H9 (cell line): Measurements from ENCODE around the gene ATG2B. TPM values are rescaled to one million over a fixed set of nuclear protein-coding genes. Genes with fewer than 3 reads are reported as not detected.

Experiments used
- DNase-seq: peaks from one replicate; pipeline ENCODE4 v3.0.0-alpha.2; 2017
- H2AFZ ChIP-seq: one replicate; pipeline ENCODE4 v1.6.1; 2013; ENCODE audit warnings: mild to moderate bottlenecking, low read length, control low read depth, moderate library complexity
- H2AK5ac ChIP-seq: 2 replicates; pipeline ENCODE4 v1.6.1; 2013; ENCODE audit warnings: low read length, control low read depth, mixed read lengths; ENCODE audit not compliant: insufficient read length
- H2BK120ac ChIP-seq: one replicate; pipeline ENCODE4 v1.6.1; 2013; ENCODE audit warnings: low read depth, mild to moderate bottlenecking, low read length, control low read depth, inconsistent platforms; ENCODE audit not compliant: poor library complexity, severe bottlenecking
- H2BK12ac ChIP-seq: 2 replicates; pipeline ENCODE4 v1.6.1; 2013; ENCODE audit warnings: low read length, control low read depth, mixed read lengths, low read depth; ENCODE audit not compliant: insufficient read length
- H2BK15ac ChIP-seq: 2 replicates; pipeline ENCODE4 v1.6.1; 2013; ENCODE audit warnings: low read depth, low read length, control low read depth
- H2BK20ac ChIP-seq: one replicate; pipeline ENCODE4 v1.6.1; 2013; ENCODE audit warnings: low read depth, mild to moderate bottlenecking, low read length, control low read depth, inconsistent platforms; ENCODE audit not compliant: poor library complexity, severe bottlenecking
- H2BK5ac ChIP-seq: 2 replicates; pipeline ENCODE4 v1.6.1; 2013; ENCODE audit warnings: low read length, control low read depth, mixed read lengths; ENCODE audit not compliant: insufficient read length
- H3K14ac ChIP-seq: 2 replicates; pipeline ENCODE4 v1.6.1; 2013; ENCODE audit warnings: low read length, control low read depth; ENCODE audit not compliant: insufficient read depth
- H3K18ac ChIP-seq: 2 replicates; pipeline ENCODE4 v1.6.1; 2013; ENCODE audit warnings: low read depth, mild to moderate bottlenecking, mixed read lengths, low read length, control low read depth; ENCODE audit not compliant: insufficient read length
- H3K23ac ChIP-seq: 2 replicates; pipeline ENCODE4 v1.6.1; 2013; ENCODE audit warnings: low read length, control low read depth, mixed read lengths, low read depth; ENCODE audit not compliant: insufficient read length
- H3K23me2 ChIP-seq: 2 replicates; pipeline ENCODE4 v1.6.1; 2013; ENCODE audit warnings: low read depth, mild to moderate bottlenecking, mixed read lengths, low read length, control low read depth; ENCODE audit not compliant: insufficient read length, poor library complexity, severe bottlenecking
- H3K27ac ChIP-seq: 2 replicates; pipeline ENCODE4 v1.5.1; 2013; ENCODE audit warnings: low read length, control low read depth, mixed read lengths, low read depth; ENCODE audit not compliant: insufficient read length
- H3K27me3 ChIP-seq: 2 replicates; pipeline ENCODE4 v1.6.1; 2013; ENCODE audit warnings: low read length, control low read depth, inconsistent platforms; ENCODE audit not compliant: insufficient read depth
- H3K4ac ChIP-seq: 2 replicates; pipeline ENCODE4 v1.6.1; 2013; ENCODE audit warnings: low read depth, mild to moderate bottlenecking, control low read depth, inconsistent platforms, low read length, moderate library complexity
- H3K4me1 ChIP-seq: 2 replicates; pipeline ENCODE4 v1.6.1; 2013; ENCODE audit warnings: low read length, control low read depth, inconsistent platforms; ENCODE audit not compliant: insufficient read depth
- H3K4me2 ChIP-seq: 2 replicates; pipeline ENCODE4 v1.6.1; 2013; ENCODE audit warnings: low read length, control low read depth, mixed read lengths; ENCODE audit not compliant: insufficient read length, insufficient read depth
- H3K56ac ChIP-seq: 2 replicates; pipeline ENCODE4 v1.6.1; 2013; ENCODE audit warnings: low read depth, mild to moderate bottlenecking, mixed read lengths, low read length, control low read depth; ENCODE audit not compliant: insufficient read length
- H3K79me1 ChIP-seq: 2 replicates; pipeline ENCODE4 v1.6.1; 2013; ENCODE audit warnings: low read depth, mild to moderate bottlenecking, moderate library complexity, low read length, control low read depth, inconsistent platforms; ENCODE audit not compliant: insufficient read depth, poor library complexity, severe bottlenecking
- H3K79me2 ChIP-seq: 2 replicates; pipeline ENCODE4 v1.6.1; 2013; ENCODE audit warnings: low read length, control low read depth, inconsistent platforms; ENCODE audit not compliant: insufficient read depth
- H3K9ac ChIP-seq: 2 replicates; pipeline ENCODE4 v1.6.1; 2013; ENCODE audit warnings: low read length, control low read depth, mixed read lengths; ENCODE audit not compliant: insufficient read length; ENCODE audit errors: extremely low read depth
- H3K9me3 ChIP-seq: one replicate; pipeline ENCODE4 v1.6.1; 2013; ENCODE audit warnings: low read depth, low read length, inconsistent platforms; ENCODE audit not compliant: control insufficient read depth
- H3T11ph ChIP-seq: one replicate; pipeline ENCODE4 v1.6.1; 2013; ENCODE audit warnings: mild to moderate bottlenecking, low read length, control low read depth, inconsistent platforms
- H4K20me1 ChIP-seq: one replicate; pipeline ENCODE4 v1.6.1; 2013; ENCODE audit not compliant: control insufficient read depth, insufficient read length, insufficient read depth
- H4K5ac ChIP-seq: 2 replicates; pipeline ENCODE4 v1.6.1; 2013; ENCODE audit warnings: low read depth, mild to moderate bottlenecking, mixed read lengths, low read length, control low read depth; ENCODE audit not compliant: insufficient read length
- H4K8ac ChIP-seq: replicated peaks from 2 replicates; pipeline ENCODE4 v1.6.1; 2013; ENCODE audit warnings: low read length, control low read depth, mixed read lengths, low read depth; ENCODE audit not compliant: insufficient read length
- H4K91ac ChIP-seq: 2 replicates; pipeline ENCODE4 v1.6.1; 2013; ENCODE audit warnings: low read depth, mild to moderate bottlenecking, moderate library complexity, mixed read lengths, low read length, control low read depth; ENCODE audit not compliant: insufficient read length
- H3K27ac Mint-ChIP-seq, 3 experiments: 2 replicates in 2 of 3; 3 replicates in 1 of 3; pipeline ENCODE4 v1.8.0; 2020 to 2021; ENCODE audit warnings: mixed read lengths in 3 of 3, mild to moderate bottlenecking in 1 of 3, moderate library complexity in 1 of 3
- H3K27me3 Mint-ChIP-seq: 2 replicates; pipeline ENCODE4 v1.8.0; 2021; ENCODE audit warnings: low read depth, mild to moderate bottlenecking, moderate library complexity, mixed read lengths
- H3K36me3 Mint-ChIP-seq, 3 experiments: 2 replicates in 2 of 3; 3 replicates in 1 of 3; pipeline ENCODE4 v1.8.0; 2020 to 2021; ENCODE audit warnings: low read depth in 3 of 3, mixed read lengths in 3 of 3; ENCODE audit not compliant: insufficient read depth in 1 of 3
- H3K4me1 Mint-ChIP-seq, 2 experiments: 2 replicates each; pipeline ENCODE4 v1.8.0; 2020; ENCODE audit warnings: mixed read lengths in 2 of 2
- H3K4me3 Mint-ChIP-seq, 2 experiments: 2 replicates in 1 of 2; 3 replicates in 1 of 2; pipeline ENCODE4 v1.8.0; 2020 to 2021; ENCODE audit warnings: mild to moderate bottlenecking in 2 of 2, mixed read lengths in 2 of 2, moderate library complexity in 1 of 2
- H3K9me3 Mint-ChIP-seq, 2 experiments: 2 replicates in 1 of 2; 3 replicates in 1 of 2; pipeline ENCODE4 v1.8.0; 2020; ENCODE audit warnings: mild to moderate bottlenecking in 2 of 2, mixed read lengths in 2 of 2, moderate library complexity in 1 of 2
- CTCF ChIP-seq: fragments of 200-600 bp; sonication (generic); conservative IDR thresholded peaks from 3 replicates; pipeline ENCODE4 v1.8.0; 2021; ENCODE audit warnings: antibody characterized with exemption, mild to moderate bottlenecking
- WGBS: extraction: QIAGEN DNeasy Blood & Tissue Kit; methylation state at CpG from one replicate; pipeline ENCODE4 v1.1.7; 2013; ENCODE audit warnings: missing lambda C conversion rate, low lambda C conversion rate, mixed read lengths; ENCODE audit not compliant: insufficient read length; ENCODE audit errors: extremely low coverage; 5-methylcytosine and 5-hydroxymethylcytosine counted together
- total RNA-seq: library from RNA; stranded (reverse); gene quantifications from 2 replicates; pipeline ENCODE4 v1.2.1, GENCODE V29; 2021

Gene ATG2B
- total RNA-seq, 1 experiment from 2014 or later: 12.6 TPM

- Histone ChIP-seq H2BK120ac (no peak overlapping the region), H3K23ac (no peak overlapping the region)
Observed at GRCh38 chr14:96279564-96279963, 83.6 kb downstream of the ATG2B start.

More at GRCh38 chr14:96279564-96279963, 83.6 kb downstream of the ATG2B start:
- no CpG with 5 or more reads among the region's 8 CpGs for WGBS
- peaks cover 11 to 12% of the 10 kb centered on the region in 2 experiments for H3K9me3 Mint-ChIP-seq
- Histone ChIP-seq H3T11ph (no peak overlapping the region), H2AK5ac (no peak overlapping the region), H3K23me2 (no peaks in the 10 kb centered on the region), H3K14ac (no peak overlapping the region), H3K27ac (no peak overlapping the region), H3K4ac (no peak overlapping the region), H4K20me1 (no peaks in the 10 kb centered on the region), H3K9me3 (no peaks in the 10 kb centered on the region), H3K9ac (no peak overlapping the region), H2BK15ac (no peak overlapping the region), H3K27me3 (no peaks in the 10 kb centered on the region), H3K56ac (no peak overlapping the region), H3K79me2 (no peaks in the 10 kb centered on the region), H4K5ac (no peak overlapping the region), H3K79me1 (no peaks in the 10 kb centered on the region), H3K4me1 (no peaks in the 10 kb centered on the region), H4K91ac (no peak overlapping the region), H2BK20ac (no peak overlapping the region), H3K18ac (no peak overlapping the region), H3K4me2 (no peak overlapping the region), H4K8ac (no peak overlapping the region), H2BK12ac (no peak overlapping the region), H2BK5ac (no peak overlapping the region), H2AFZ (no peak overlapping the region)
- no peak overlapping the region; a peak in 1 of 5 replicates for H3K4me3 Mint-ChIP-seq
- no peak for TF ChIP-seq CTCF
- peaks cover 22 to 30% of the 10 kb centered on the region in 2 experiments for H3K4me1 Mint-ChIP-seq
- no peak for DNase-seq
- H3K27ac Mint-ChIP-seq: no peak overlapping the region; a peak in 1 of 7 replicates
- H3K27me3 Mint-ChIP-seq: peaks cover 2% of the 10 kb centered on the region; the same call in 1 of the 2 replicates
- peaks cover 5 to 14% (median 9%) of the 10 kb centered on the region in 3 experiments; a peak in 5 of 7 replicates for H3K36me3 Mint-ChIP-seq
